GM18505 (cell line): Measurements from ENCODE around the gene TMEM185B.

Experiments
- ATAC-seq: cut with Tn5 transposase; IDR thresholded peaks from one replicate; pipeline ENCODE4 v1.9.1; 2021; ENCODE audit not compliant: unreplicated experiment
- POLR2A ChIP-seq: IDR thresholded peaks from 4 replicates; pipeline ENCODE4 v1.6.1; 2011; ENCODE audit warnings: borderline replicate concordance; ENCODE audit not compliant: insufficient read depth, insufficient read length; ENCODE audit errors: extremely low read depth

The TMEM185B gene

GRCh38 chr2:120255986-120256650 lies 32.9 kb upstream of the TMEM185B start:
- ATAC-seq = no peak
- TF ChIP-seq POLR2A = no peak

DNA sequence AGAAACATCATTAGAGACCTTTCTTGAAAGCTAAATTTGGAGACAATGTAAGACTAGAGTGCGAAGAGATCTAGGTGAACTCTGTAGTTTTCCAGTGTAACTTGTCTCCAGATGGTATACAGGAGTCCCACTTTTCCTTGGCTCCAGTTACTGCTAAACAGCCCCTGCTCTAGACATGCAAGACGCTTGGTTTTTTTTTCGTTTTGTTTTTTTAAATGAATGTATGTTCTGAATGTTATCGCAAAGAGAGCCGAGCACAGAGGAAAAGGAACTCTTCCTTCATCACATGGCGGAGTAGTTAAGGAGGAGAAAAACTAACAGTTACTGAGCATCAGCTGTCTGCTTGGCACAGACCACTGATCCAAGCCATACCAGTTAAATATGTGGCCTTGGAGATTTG lies 31.9 kb upstream of the TMEM185B start:
- TF ChIP-seq POLR2A = no peak
- no peak for ATAC-seq

DNA sequence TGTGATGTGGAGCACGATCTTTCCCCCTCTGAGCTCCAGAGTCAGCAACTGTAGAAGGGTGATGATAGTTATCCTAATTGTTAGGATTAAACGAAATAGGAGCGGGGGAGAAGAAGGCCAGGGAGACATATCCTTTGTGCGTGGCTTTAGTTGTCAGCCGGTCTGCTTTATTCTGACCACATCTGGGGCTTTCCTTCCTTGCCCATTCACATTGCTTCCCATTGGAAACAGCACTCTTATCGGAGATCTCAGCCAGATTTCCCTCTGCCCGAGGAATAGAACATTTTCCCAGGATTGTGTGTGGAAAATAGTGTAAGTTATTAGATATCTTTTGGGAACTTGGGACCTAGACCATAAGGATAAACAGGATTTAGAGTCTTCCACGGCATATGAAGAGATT lies 31.0 kb upstream of the TMEM185B start:
- no peak for ATAC-seq
- no peak for TF ChIP-seq POLR2A

DNA sequence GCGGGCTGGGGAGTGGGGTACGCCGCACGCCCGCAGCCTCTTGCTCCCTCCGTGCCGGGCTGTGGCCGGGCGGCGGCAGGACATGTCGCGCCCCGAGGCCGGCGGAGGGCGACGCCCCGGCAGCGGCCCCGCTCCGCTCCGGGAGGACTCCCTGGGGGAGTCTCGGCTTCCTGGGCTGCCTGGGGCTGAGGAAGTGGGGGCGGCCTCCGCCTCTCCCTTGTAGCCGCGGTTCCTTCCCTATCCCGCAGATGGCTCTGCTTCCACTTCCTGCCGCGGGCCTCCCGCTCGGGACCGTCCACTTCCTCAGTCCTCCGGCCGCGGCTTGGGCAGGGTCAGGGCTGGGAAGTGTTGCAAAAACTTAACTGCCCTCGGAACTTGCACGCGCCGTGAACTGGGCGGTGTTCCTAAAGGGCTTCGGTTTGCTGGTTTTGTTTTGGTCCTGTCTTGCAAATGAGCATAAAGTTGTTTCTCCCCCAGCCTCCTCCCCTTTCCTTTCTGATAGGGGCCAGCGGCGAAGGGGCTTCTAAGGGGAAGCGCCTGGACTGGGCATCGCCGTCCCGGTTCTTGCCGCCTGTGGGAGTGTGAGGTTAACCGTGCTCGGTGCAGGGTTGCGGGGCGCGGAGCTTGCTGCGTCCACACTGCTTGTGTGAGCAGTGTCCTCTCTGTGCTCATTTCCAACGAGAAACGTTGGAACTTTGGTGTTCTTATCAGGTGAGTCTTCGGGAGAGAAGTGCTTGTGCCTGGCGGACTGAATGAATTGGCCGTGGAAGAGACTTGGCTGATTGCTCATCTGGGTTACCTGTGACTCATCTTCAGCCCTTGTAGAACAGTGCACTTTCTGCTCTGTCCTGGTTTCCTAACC lies 30.1 kb upstream of the TMEM185B start:
- ATAC-seq = peak; percentile 26

DNA sequence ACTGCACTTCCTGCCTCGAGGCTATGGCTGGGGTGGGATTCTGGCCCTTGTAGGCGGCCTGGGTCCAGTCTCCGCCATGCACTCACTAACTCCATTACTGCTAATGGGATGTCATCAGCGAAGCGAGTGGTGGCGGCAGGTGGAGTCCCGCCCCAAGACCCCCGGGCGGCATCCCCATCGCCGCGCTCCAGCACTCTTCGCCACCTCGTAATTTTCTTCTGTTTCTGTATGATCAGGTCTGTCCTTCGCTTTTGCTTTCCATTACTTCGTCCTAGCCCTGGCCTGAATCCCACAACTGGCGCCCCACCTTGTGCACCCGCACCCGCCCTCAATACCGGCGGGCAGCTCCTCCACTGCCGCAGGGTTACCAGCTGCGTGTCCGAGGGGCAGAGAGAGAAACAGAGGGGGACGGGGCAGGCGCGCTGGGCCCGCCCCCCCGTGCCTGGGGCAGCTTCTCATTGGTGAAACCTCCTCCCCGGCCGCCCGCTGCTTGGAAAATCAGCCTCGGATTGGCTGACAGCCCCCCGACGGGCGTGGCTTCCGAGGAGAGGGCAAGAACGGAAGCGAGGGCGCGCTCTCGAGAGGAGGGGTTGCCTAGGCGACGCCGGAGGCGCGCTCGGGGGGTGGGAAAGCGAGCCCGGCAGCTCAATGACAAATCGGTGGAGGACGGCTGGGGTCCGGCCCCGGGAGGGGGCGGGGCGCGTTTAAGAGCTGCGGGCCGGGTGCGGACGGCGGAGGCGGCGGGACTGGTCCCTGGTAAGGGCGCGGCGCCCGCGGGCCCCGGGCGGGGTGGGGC lies 29.2 kb upstream of the TMEM185B start, which contains the start of gene RALB:
Gene RALB, plus strand, starts transcription at position 628 of the 796 bp plus-strand sequence. CDS start 25,813 bp downstream, outside the sequence.
- TF ChIP-seq POLR2A = peak; percentile 76
- ATAC-seq = peak; percentile 91

More for the DNA sequence above, 30.1 kb upstream of the TMEM185B start:
- no peak for TF ChIP-seq POLR2A

DNA sequence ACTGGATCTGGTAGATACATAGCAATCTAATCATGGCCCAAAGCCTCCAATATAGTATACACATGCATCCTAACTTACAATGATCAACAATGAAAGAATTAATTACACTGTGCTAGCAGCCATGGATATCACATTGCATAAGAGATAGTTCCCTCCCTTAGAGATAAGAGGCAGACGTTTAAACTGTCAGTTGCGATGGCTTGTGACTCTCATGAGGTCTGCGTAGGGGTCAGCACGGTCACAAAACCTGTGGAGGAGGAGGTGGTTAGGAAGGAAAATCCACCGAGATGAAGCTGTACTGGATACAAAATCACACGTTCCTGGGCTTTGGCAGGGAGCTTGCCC lies 28.7 kb upstream of the TMEM185B start:
- no peak for TF ChIP-seq POLR2A
- ATAC-seq = no peak

DNA sequence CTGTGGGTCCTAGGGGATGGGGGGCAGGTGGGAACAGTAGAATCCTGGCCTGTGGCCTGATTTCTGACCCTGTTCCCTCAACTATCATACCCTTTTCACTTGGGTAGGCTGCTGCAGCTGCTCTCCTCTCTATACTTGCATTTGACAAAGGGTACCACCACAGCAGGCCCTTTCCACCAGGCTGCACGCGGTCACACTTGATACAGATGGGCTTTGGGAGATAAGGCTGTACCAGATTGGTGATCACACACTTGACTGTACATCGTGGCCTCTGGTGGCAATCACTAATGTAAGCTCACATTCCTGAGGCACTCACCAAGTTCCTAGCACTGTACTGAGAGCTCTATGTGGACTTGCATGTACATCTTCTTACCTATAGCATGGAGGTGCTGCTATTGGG lies 27.9 kb upstream of the TMEM185B start:
- TF ChIP-seq POLR2A = no peak
- no peak for ATAC-seq

DNA sequence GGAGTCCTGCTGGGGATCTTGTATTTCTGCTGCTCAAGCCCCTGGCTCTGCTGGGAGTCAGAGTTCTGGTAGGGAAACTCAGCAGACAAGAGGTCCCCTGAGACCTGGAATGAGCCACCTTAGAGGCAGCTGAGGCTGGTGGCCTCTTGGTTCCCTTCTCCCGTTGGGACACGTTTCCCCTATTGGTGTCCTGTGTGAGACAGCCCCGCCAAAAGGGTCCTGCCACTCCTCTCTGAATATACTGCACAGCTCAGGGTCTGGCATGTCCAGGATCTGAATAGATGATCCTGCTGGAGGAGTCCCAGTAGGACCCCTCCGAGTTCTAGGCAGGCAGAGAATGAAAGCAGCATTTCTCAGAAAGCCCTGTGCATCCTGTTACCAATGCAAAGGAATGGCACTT lies 27.4 kb upstream of the TMEM185B start:
- TF ChIP-seq POLR2A = no peak
- ATAC-seq = no peak

DNA sequence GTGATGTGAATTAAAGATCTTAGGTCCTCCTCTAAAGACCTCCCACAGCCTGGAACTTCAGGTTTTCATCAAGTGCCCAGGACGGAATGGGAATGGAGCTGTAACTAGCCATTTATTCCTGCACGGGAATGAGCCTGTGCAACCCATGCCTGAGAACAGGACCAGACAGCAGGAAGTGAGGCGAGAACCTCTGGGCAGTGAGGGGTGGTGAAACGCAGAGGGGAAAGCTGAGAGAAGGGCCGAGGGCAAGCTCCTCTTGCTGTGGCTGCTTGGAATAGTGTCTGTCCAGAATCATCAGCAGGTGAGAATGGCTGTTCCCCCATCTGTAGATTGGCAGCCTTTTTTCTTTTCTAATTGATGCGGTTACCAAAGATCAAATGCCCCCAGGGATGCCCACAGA lies 24.7 kb upstream of the TMEM185B start:
- no peak for TF ChIP-seq POLR2A
- no peak for ATAC-seq

GRCh38 chr2:120246546-120247300 lies 23.5 kb upstream of the TMEM185B start:
- TF ChIP-seq POLR2A = no peak
- ATAC-seq = no peak

DNA sequence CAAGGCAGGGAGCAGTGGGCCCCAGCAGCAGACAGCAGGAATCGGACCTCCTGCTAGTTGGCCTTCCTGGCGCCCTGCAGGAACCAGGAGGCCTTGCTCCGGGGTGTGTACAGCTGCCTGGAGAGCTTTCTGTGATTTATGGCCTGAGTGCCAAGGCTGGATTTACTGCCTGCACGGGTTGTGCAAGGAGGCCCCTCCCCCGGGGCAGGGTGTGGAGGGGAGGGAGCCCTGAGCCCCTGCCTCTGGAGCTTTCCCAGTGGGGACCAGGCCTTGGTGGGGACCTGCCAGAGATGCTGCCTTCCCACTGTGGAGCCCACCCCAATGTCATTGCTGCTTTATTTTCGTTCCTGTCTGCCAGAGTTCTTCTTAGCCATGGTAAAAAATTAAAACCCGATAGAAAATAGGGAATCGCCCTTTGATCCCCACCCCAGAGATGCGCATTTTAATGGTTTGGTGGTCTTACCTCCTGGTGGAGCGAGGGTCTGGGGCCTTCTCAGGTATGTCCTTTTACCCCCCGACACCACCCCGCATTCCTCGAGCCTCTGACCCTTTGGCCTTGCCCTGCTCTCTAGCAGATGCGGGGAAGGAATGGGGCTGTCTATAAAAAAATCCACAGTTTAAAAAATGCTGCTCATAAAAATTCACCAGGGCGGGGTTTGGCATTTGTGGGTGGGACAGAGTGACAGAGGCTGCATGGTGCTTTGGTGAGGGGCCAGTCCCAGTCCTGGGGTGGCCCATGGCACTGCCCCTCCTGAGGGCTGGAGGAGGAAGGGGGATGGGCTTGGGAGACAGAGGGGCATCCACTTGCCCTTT lies 22.5 kb upstream of the TMEM185B start:
- TF ChIP-seq POLR2A = no peak
- ATAC-seq = no peak

DNA sequence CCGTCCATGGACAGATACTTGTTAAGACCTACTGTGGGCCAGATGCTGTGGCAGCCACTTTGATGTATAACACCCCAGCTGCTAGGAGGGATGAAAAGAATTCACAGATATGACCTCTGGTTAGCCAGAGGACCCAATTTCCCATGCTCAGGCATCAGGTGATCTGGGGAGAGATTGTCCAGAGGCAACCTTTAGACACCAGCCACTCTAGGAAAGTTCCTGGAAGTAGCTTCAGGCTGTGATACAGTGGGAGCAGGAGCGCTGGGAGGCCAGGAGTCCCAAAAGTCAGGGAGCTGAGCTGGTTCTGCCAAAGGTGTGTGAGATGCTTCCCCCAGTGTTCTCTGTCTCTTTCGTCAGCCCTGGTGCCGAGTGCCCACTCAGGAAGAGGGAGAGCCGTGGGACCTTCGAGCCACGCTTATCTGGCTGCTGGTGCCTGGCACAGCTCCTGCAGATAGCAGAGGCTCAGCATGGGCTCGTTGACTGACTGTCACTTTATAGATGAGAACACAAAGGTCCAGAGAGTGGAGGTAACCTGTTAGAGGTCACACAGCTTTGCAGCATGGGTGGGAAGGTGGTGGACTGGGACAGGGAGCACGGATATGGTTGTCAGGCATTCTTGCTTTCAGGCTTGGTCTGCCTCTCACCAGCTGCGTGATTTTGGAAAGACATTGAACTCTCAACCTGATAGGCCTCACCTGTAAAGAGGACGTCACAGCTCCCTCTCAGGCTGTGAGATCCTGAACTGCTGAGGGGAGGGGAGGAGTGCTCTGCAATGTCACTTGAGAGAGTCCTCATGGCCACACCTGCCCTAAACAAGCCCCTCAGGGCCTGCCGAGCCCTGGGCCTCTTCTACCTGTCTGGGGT lies 21.7 kb upstream of the TMEM185B start:
- ATAC-seq = no peak

More for the DNA sequence above, 21.7 kb upstream of the TMEM185B start:
- TF ChIP-seq POLR2A = no peak
